ENCODE results near the gene CLPTM1.

The CLPTM1 gene, protein sequence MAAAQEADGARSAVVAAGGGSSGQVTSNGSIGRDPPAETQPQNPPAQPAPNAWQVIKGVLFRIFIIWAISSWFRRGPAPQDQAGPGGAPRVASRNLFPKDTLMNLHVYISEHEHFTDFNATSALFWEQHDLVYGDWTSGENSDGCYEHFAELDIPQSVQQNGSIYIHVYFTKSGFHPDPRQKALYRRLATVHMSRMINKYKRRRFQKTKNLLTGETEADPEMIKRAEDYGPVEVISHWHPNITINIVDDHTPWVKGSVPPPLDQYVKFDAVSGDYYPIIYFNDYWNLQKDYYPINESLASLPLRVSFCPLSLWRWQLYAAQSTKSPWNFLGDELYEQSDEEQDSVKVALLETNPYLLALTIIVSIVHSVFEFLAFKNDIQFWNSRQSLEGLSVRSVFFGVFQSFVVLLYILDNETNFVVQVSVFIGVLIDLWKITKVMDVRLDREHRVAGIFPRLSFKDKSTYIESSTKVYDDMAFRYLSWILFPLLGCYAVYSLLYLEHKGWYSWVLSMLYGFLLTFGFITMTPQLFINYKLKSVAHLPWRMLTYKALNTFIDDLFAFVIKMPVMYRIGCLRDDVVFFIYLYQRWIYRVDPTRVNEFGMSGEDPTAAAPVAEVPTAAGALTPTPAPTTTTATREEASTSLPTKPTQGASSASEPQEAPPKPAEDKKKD

DNA sequence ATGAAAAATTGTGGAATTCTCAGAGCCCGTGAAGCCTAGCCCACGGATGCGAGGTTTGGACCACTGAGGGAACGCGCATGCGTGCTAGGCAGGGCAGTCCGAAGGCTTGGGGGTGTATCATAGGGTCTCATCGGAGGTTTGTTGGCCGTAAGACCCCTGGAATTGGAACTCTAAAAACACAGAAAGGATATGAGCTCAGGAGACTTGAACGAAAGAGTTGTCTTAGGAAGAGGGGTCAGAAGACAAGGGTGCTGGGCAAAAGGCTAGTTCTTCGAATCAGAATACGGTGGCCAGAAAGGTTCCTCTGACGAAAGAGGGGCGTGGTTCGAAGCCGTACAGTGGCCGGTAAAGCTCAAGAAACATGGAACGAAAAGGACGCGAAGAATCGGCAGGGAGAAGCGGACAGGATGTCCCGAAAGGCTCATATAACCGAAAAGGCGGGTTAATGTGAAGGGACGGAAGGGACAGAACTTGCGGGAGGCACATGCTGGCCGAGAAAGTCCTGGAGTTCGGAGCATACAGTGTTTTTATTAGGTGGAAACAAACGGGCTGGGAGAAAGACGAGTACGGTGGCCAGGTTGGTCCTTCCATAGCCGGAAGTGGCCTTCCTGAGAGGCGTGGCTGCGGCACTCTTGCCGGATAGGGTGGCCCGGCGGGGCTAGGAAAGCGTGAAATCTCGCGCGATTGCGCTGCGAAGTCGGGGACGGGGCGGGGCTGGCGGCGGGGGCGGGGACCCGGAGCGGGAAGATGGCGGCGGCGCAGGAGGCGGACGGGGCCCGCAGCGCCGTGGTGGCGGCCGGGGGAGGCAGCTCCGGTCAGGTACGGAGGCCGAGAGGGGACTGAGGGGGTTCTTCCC lies at the start of gene CLPTM1:
Gene CLPTM1 (plus strand): TSS at position 732 of the 856 bp plus-strand sequence. CDS start 16 bp downstream, at position 748.
- peak within 1 kb of the TSS; percentile 88 for H3K4me2 ChIP-seq (ENCODE audit: low read length)
- peaks cover 14% of the 10 kb centered on the region for H4K20me1 ChIP-seq (ENCODE audit: control insufficient read depth, insufficient read depth, low read depth, low read length)
- H3K9me2 ChIP-seq (replicated peaks; ENCODE audit: control insufficient read depth, low read length): no peaks in the 10 kb centered on the region
- TF ChIP-seq, protein P1, sequence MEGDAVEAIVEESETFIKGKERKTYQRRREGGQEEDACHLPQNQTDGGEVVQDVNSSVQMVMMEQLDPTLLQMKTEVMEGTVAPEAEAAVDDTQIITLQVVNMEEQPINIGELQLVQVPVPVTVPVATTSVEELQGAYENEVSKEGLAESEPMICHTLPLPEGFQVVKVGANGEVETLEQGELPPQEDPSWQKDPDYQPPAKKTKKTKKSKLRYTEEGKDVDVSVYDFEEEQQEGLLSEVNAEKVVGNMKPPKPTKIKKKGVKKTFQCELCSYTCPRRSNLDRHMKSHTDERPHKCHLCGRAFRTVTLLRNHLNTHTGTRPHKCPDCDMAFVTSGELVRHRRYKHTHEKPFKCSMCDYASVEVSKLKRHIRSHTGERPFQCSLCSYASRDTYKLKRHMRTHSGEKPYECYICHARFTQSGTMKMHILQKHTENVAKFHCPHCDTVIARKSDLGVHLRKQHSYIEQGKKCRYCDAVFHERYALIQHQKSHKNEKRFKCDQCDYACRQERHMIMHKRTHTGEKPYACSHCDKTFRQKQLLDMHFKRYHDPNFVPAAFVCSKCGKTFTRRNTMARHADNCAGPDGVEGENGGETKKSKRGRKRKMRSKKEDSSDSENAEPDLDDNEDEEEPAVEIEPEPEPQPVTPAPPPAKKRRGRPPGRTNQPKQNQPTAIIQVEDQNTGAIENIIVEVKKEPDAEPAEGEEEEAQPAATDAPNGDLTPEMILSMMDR (IDR thresholded peaks at IDR 0.05; ENCODE audit: low read depth, low read length, poor library complexity, severe bottlenecking): no peak
- no peak for TF ChIP-seq EZH2phosphoT487 (IDR thresholded peaks at IDR 0.05; ENCODE audit: borderline replicate concordance, low read length)
- H3K36me3 ChIP-seq (ENCODE audit: control insufficient read depth, low read length): peaks cover 31% of the 10 kb centered on the region
- H3K27me3 ChIP-seq (ENCODE audit: control insufficient read depth, low read length): no peaks in the 10 kb centered on the region
- H3K9me3 ChIP-seq (ENCODE audit: control insufficient read depth, insufficient read depth, low read length): no peaks in the 10 kb centered on the region
- peaks cover 67% of the 10 kb centered on the region for H3K79me2 ChIP-seq (ENCODE audit: control insufficient read depth, low read length)
- H3F3A ChIP-seq (ENCODE audit: control insufficient read depth, insufficient read depth): no peaks in the 10 kb centered on the region; the same call in 1 of the 2 replicates
- peak within 1 kb of the TSS; percentile 97 for H3K4me3 ChIP-seq (ENCODE audit: low read length)
- H3K27ac ChIP-seq (ENCODE audit: low read depth, low read length): peak within 1 kb of the TSS; percentile 83
- H3K4me1 ChIP-seq (ENCODE audit: control insufficient read depth, low read length): peaks cover 51% of the 10 kb centered on the region

DNA sequence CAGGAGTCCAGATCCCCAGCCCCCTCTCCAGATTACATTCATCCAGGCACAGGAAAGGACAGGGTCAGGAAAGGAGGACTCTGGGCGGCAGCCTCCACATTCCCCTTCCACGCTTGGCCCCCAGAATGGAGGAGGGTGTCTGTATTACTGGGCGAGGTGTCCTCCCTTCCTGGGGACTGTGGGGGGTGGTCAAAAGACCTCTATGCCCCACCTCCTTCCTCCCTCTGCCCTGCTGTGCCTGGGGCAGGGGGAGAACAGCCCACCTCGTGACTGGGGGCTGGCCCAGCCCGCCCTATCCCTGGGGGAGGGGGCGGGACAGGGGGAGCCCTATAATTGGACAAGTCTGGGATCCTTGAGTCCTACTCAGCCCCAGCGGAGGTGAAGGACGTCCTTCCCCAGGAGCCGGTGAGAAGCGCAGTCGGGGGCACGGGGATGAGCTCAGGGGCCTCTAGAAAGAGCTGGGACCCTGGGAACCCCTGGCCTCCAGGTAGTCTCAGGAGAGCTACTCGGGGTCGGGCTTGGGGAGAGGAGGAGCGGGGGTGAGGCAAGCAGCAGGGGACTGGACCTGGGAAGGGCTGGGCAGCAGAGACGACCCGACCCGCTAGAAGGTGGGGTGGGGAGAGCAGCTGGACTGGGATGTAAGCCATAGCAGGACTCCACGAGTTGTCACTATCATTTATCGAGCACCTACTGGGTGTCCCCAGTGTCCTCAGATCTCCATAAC lies 49.6 kb upstream of the CLPTM1 start, which contains the start of gene APOE:
Gene APOE (plus strand): TSS at position 360 of the 724 bp plus-strand sequence. CDS start 829 bp downstream, outside the sequence.
- Histone ChIP-seq H3K4me2 (ENCODE audit: low read length) (peak within 1 kb of the TSS; percentile 16; the same call in 1 of the 2 replicates), H3K4me3 (ENCODE audit: low read length) (no peak within 1 kb of the TSS), H3K79me2 (ENCODE audit: control insufficient read depth, low read length) (no peaks in the 10 kb centered on the region), H3F3A (ENCODE audit: control insufficient read depth, insufficient read depth) (peaks cover 2% of the 10 kb centered on the region), H3K9me3 (ENCODE audit: control insufficient read depth, insufficient read depth, low read length) (no peaks in the 10 kb centered on the region), H3K27ac (ENCODE audit: low read depth, low read length) (no peak within 1 kb of the TSS), H3K9me2 (replicated peaks; ENCODE audit: control insufficient read depth, low read length) (no peaks in the 10 kb centered on the region), H3K36me3 (ENCODE audit: control insufficient read depth, low read length) (peaks cover 28% of the 10 kb centered on the region), H3K27me3 (ENCODE audit: control insufficient read depth, low read length) (peaks cover 14% of the 10 kb centered on the region), H4K20me1 (ENCODE audit: control insufficient read depth, insufficient read depth, low read depth, low read length) (peaks cover 10% of the 10 kb centered on the region; the same call in 1 of the 2 replicates), H3K4me1 (ENCODE audit: control insufficient read depth, low read length) (peaks cover 13% of the 10 kb centered on the region)
- no peak; the same call in 1 of the 2 replicates for TF ChIP-seq EZH2phosphoT487 (IDR thresholded peaks at IDR 0.05; ENCODE audit: borderline replicate concordance, low read length)
- TF ChIP-seq, protein P1 (IDR thresholded peaks at IDR 0.05; ENCODE audit: low read depth, low read length, poor library complexity, severe bottlenecking): no peak

DNA sequence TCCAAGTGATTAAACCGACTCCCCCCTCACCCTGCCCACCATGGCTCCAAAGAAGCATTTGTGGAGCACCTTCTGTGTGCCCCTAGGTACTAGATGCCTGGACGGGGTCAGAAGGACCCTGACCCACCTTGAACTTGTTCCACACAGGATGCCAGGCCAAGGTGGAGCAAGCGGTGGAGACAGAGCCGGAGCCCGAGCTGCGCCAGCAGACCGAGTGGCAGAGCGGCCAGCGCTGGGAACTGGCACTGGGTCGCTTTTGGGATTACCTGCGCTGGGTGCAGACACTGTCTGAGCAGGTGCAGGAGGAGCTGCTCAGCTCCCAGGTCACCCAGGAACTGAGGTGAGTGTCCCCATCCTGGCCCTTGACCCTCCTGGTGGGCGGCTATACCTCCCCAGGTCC lies 47.6 kb upstream of the CLPTM1 start:
- Histone ChIP-seq H3K36me3 (ENCODE audit: control insufficient read depth, low read length) (peaks cover 15% of the 10 kb centered on the region), H3K79me2 (ENCODE audit: control insufficient read depth, low read length) (no peaks in the 10 kb centered on the region), H4K20me1 (ENCODE audit: control insufficient read depth, insufficient read depth, low read depth, low read length) (peaks cover 10% of the 10 kb centered on the region; the same call in 1 of the 2 replicates), H3F3A (ENCODE audit: control insufficient read depth, insufficient read depth) (peaks cover 2% of the 10 kb centered on the region), H3K4me1 (ENCODE audit: control insufficient read depth, low read length) (peaks cover 13% of the 10 kb centered on the region), H3K9me2 (replicated peaks; ENCODE audit: control insufficient read depth, low read length) (no peaks in the 10 kb centered on the region), H3K9me3 (ENCODE audit: control insufficient read depth, insufficient read depth, low read length) (no peaks in the 10 kb centered on the region), H3K4me3 (ENCODE audit: low read length) (no peak overlapping the region), H3K27ac (ENCODE audit: low read depth, low read length) (no peak overlapping the region), H3K27me3 (ENCODE audit: control insufficient read depth, low read length) (peaks cover 20% of the 10 kb centered on the region), H3K4me2 (ENCODE audit: low read length) (no peak overlapping the region)
- TF ChIP-seq, protein P1 (IDR thresholded peaks at IDR 0.05; ENCODE audit: low read depth, low read length, poor library complexity, severe bottlenecking): no peak
- TF ChIP-seq EZH2phosphoT487 (IDR thresholded peaks at IDR 0.05; ENCODE audit: borderline replicate concordance, low read length): no peak
